Keratinocyte (primary cell): ENCODE data around the gene SLC6A19.

ENCODE experiments used
- EZH2 ChIP-seq: IDR thresholded peaks from one replicate; pipeline ENCODE4 v1.6.1; 2012; ENCODE audit warnings: inconsistent platforms, mild to moderate bottlenecking, low read length, moderate library complexity
- TF ChIP-seq, protein P1 (sequence below), 3 experiments: IDR thresholded peaks in 1 of 3; conservative IDR thresholded peaks in 1 of 3; optimal IDR thresholded peaks in 1 of 3; 2 replicates in 2 of 3; 3 replicates in 1 of 3; pipeline versions ENCODE3 to v1.5.1; 2011; ENCODE audit warnings: low read length in 3 of 3, mild to moderate bottlenecking in 3 of 3, moderate library complexity in 2 of 3, control low read depth in 1 of 3, inconsistent platforms in 1 of 3; ENCODE audit not compliant: insufficient read depth in 2 of 3; ENCODE audit errors: extremely low read depth in 1 of 3

DNA sequence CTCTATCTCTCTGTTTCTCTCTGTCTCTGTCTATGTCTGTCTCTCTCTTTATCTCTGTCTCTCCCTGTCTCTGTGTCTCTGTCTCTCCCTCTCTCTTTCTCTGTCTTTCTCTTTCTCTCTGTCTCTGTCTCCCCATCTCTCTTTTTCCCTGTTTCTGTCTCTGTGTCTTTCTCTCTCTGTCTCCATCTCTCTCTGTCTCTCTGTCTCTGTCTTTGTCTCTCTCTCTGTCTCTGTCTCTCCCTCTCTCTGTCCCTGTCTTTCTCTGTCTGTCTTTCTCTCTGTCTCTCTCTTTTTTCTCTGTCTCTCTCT, 2.1 kb upstream of the SLC6A19 start:
- TF ChIP-seq, protein P1, sequence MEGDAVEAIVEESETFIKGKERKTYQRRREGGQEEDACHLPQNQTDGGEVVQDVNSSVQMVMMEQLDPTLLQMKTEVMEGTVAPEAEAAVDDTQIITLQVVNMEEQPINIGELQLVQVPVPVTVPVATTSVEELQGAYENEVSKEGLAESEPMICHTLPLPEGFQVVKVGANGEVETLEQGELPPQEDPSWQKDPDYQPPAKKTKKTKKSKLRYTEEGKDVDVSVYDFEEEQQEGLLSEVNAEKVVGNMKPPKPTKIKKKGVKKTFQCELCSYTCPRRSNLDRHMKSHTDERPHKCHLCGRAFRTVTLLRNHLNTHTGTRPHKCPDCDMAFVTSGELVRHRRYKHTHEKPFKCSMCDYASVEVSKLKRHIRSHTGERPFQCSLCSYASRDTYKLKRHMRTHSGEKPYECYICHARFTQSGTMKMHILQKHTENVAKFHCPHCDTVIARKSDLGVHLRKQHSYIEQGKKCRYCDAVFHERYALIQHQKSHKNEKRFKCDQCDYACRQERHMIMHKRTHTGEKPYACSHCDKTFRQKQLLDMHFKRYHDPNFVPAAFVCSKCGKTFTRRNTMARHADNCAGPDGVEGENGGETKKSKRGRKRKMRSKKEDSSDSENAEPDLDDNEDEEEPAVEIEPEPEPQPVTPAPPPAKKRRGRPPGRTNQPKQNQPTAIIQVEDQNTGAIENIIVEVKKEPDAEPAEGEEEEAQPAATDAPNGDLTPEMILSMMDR (optimal IDR thresholded peaks at IDR 0.05 in 1 of 3, IDR thresholded peaks at IDR 0.05 in 1 of 3, conservative IDR thresholded peaks at IDR 0.05 in 1 of 3; ENCODE audit: extremely low read depth in 1 of 3, insufficient read depth in 2 of 3, low read length in 3 of 3) = no peak
- no peak for TF ChIP-seq EZH2
